Left lung (tissue), 10 donors: ENCODE data around the gene EFNA5. TPM values are rescaled to one million over a fixed set of nuclear protein-coding genes. Genes with fewer than 3 reads are reported as not detected.

Experiments
- ATAC-seq: fragments of 200-7000 bp; cut with Tn5 transposase; one replicate; pipeline ENCODE4 v1.9.1; 2020; ENCODE audit warnings: moderate library complexity
- DNase-seq, 4 donors: peaks; one replicate each; pipeline ENCODE4 v3.0.0-alpha.2; 2013 to 2020
- H3K27ac ChIP-seq, 2 donors: fragments of 200-600 bp; sonication (generic) in 1 of 2; one replicate each; pipeline versions ENCODE4 v1.5.0 to v1.8.0; 2020 to 2021
- H3K27me3 ChIP-seq, 2 donors: fragments of 200-600 bp; sonication (generic) in 1 of 2; one replicate each; pipeline versions ENCODE4 v1.5.0 to v1.8.0; 2020 to 2021
- H3K36me3 ChIP-seq, 2 donors: fragments of 200-600 bp; sonication (generic) in 1 of 2; one replicate each; pipeline versions ENCODE4 v1.5.0 to v1.8.0; 2020 to 2021
- H3K4me1 ChIP-seq, 2 donors: fragments of 200-600 bp; one replicate each; pipeline ENCODE4 v1.8.0; 2021
- H3K4me3 ChIP-seq, 2 donors: fragments of 200-600 bp; sonication (generic) in 1 of 2; one replicate each; pipeline versions ENCODE4 v1.5.0 to v1.8.0; 2020 to 2021; ENCODE audit warnings: mild to moderate bottlenecking in 1 of 2
- H3K9me3 ChIP-seq, 2 donors: fragments of 200-600 bp; sonication (generic) in 1 of 2; one replicate each; pipeline versions ENCODE4 v1.5.0 to v1.8.0; 2020 to 2021
- intact Hi-C, 2 donors: fragments of 100-400 bp; cut with DNase I; formaldehyde crosslinking; loops; one replicate each; pipeline versions ENCODE4 v1.11.2 to v1.14.2; 2022
- polyA plus RNA-seq, 6 donors: library from polyadenylated mRNA; unstranded; fragments of 120-200 nt; gene quantifications; one replicate each; pipeline ENCODE4 v1.2.1, GENCODE V29; 2013; ENCODE audit not compliant: insufficient read length in 6 of 6
- total RNA-seq, 2 donors: library from RNA; stranded (reverse); fragmentation: NEBNext Ultra II Directional; extraction: Animal tissue kit (Norgen Biotek cat#: 25700); gene quantifications; one replicate each; pipeline ENCODE4 v1.2.1, GENCODE V29; 2021
- TF ChIP-seq, protein P1 (sequence below), 2 donors: fragments of 200-600 bp; sonication (generic) in 1 of 2; IDR thresholded peaks; one replicate each; pipeline versions ENCODE4 v1.5.0 to v1.8.0; 2021; ENCODE audit warnings: antibody characterized with exemption in 2 of 2
- donor health status: DM: no; HTN: yes; CAD: no.
- donor health status: DM: no; HTN: no; CAD: no.

Gene EFNA5
- total and polyA plus RNA-seq, 8 donors = 8.8 to 28.3 (median 22.8) TPM

DNA sequence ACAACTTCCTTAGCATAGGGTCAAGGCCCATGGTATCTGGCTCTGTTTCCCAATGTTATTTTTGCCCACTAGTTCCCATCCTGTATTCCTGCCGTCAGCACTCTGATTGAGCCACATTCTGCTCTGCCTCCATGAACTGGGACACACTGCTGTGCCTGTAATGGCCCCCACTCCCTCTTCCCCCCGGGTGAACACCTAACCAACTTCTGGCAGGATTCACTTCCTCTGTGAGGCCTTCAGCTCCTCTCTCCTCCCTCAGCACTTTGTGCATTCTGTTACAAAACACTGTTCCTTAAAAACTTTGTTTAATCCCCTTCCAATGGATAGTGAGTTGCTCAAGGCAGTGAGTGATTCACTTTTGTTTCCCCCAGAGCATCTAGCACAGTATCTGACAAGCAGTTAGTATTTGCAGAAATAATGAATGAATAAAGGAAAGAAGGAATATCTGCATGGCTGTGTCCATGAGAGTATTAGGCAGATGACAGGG, 183.6 kb downstream of the EFNA5 start:
- Histone ChIP-seq H3K4me1 (peaks cover 0 to 17% of the 10 kb centered on the region in 2 donors), H3K36me3 (no peaks in the 10 kb centered on the region), H3K27ac (peak overlapping the region in 1 of 2 donors; percentile 34), H3K27me3 (no peaks in the 10 kb centered on the region), H3K9me3 (no peaks in the 10 kb centered on the region), H3K4me3 (no peak overlapping the region)
- intact Hi-C loops = no loop called here
- DNase-seq = no peak
- TF ChIP-seq, protein P1, sequence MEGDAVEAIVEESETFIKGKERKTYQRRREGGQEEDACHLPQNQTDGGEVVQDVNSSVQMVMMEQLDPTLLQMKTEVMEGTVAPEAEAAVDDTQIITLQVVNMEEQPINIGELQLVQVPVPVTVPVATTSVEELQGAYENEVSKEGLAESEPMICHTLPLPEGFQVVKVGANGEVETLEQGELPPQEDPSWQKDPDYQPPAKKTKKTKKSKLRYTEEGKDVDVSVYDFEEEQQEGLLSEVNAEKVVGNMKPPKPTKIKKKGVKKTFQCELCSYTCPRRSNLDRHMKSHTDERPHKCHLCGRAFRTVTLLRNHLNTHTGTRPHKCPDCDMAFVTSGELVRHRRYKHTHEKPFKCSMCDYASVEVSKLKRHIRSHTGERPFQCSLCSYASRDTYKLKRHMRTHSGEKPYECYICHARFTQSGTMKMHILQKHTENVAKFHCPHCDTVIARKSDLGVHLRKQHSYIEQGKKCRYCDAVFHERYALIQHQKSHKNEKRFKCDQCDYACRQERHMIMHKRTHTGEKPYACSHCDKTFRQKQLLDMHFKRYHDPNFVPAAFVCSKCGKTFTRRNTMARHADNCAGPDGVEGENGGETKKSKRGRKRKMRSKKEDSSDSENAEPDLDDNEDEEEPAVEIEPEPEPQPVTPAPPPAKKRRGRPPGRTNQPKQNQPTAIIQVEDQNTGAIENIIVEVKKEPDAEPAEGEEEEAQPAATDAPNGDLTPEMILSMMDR (IDR thresholded peaks at IDR 0.05) = no peak
- ATAC-seq = peak; percentile 44

GRCh38 chr5:107486489-107486888, 184.2 kb downstream of the EFNA5 start:
- no peaks in the 10 kb centered on the region for H3K36me3 ChIP-seq
- intact Hi-C loops = no loop called here
- H3K9me3 ChIP-seq = no peaks in the 10 kb centered on the region
- peaks cover 0 to 17% of the 10 kb centered on the region in 2 donors for H3K4me1 ChIP-seq
- no peaks in the 10 kb centered on the region for H3K27me3 ChIP-seq
- TF ChIP-seq, protein P1 (IDR thresholded peaks at IDR 0.05) = no peak
- no peak overlapping the region for H3K4me3 ChIP-seq
- DNase-seq (no peak), ATAC-seq (peak; percentile 71)
- peak overlapping the region in 1 of 2 donors; percentile 34 for H3K27ac ChIP-seq

- no peak for ATAC-seq
- no peak overlapping the region for H3K27ac ChIP-seq
- H3K36me3 ChIP-seq = no peaks in the 10 kb centered on the region
- no peak overlapping the region for H3K4me3 ChIP-seq
- H3K9me3 ChIP-seq = no peaks in the 10 kb centered on the region
- H3K4me1 ChIP-seq = peaks cover 0 to 17% of the 10 kb centered on the region in 2 donors
- H3K27me3 ChIP-seq = no peaks in the 10 kb centered on the region
- intact Hi-C loops = no loop called here
- no peak for DNase-seq
- TF ChIP-seq, protein P1 (IDR thresholded peaks at IDR 0.05) = no peak
These were observed 185.6 kb downstream of the EFNA5 start for GRCh38 chr5:107485184-107485583.

- ATAC-seq (no peak), DNase-seq (no peak)
- intact Hi-C loops = no loop called here
- Histone ChIP-seq H3K27ac (no peak overlapping the region), H3K4me3 (no peak overlapping the region), H3K27me3 (no peaks in the 10 kb centered on the region), H3K36me3 (no peaks in the 10 kb centered on the region), H3K4me1 (peaks cover 0 to 17% of the 10 kb centered on the region in 2 donors), H3K9me3 (no peaks in the 10 kb centered on the region)
- TF ChIP-seq, protein P1 (IDR thresholded peaks at IDR 0.05) = no peak
These were observed 186.5 kb downstream of the EFNA5 start for GRCh38 chr5:107484281-107484680.

DNA sequence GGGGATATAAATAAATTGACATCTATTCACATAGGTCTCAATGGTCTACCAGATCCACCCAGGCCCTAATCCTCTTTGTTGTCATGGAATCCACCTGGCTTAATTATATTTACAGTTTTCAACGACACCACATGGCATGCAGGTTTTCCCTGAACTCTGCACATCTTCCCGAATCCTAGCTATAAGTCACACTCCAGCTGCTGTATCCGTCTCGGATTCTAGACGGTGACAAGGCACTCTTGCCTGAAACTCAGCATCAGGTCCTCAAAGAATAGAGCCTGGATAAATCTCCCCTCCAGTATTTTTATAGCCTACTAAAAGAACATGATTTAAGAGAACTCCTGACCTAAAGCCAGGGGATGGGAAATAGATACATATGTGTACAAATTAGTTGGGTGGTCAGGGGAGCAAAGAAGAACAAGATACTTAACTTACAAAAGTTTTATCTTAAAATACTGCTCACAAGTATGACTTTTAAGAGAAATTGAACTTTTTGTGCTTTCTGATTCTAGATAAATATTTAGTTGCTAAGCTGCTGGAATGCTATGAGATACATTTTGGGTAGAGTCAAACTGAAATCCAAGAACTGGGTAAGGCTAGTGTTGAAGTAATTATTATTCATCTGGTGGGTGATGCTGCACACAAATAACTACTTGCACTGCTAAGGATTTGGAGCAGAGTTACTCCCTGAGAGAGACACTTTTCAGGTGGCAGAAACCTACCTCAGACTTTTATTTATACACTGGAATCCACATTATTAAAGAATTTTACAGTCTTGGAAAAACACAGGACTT, 187.3 kb downstream of the EFNA5 start:
- no peaks in the 10 kb centered on the region for H3K9me3 ChIP-seq
- no peaks in the 10 kb centered on the region for H3K27me3 ChIP-seq
- no peak overlapping the region for H3K4me3 ChIP-seq
- TF ChIP-seq, protein P1 (IDR thresholded peaks at IDR 0.05) = no peak
- H3K27ac ChIP-seq = no peak overlapping the region
- no peak for DNase-seq
- peaks cover 0 to 17% of the 10 kb centered on the region in 2 donors for H3K4me1 ChIP-seq
- intact Hi-C loops = no loop called here
- H3K36me3 ChIP-seq = no peaks in the 10 kb centered on the region
- ATAC-seq = no peak
